ENCODE data around the gene CABLES1. TPM values are rescaled to one million over a fixed set of nuclear protein-coding genes. Genes with fewer than 3 reads are reported as not detected.

The CABLES1 gene
- total and polyA plus RNA-seq, 2 of the 4 experiments (the other 2 are of a cell fraction) = 4.7 to 5.7 TPM

GRCh38 chr18:23169673-23170044, 34.4 kb downstream of the CABLES1 start:
- Histone ChIP-seq H3K23ac (ENCODE audit: low read depth, low read length) (no peak overlapping the region), H2AFZ (replicated peaks; ENCODE audit: low read length, poor library complexity) (peak overlapping the region; percentile 27), H3K56ac (ENCODE audit: extremely low read depth, insufficient read depth, low read length) (no peak overlapping the region), H4K91ac (ENCODE audit: insufficient read depth, low read depth, low read length) (no peak overlapping the region), H3K27me3 (ENCODE audit: control insufficient read depth, insufficient read depth, low read length) (no peaks in the 10 kb centered on the region), H3K79me1 (ENCODE audit: low read depth in 1 of 2, low read length in 2 of 2) (peaks cover 38 to 85% of the 10 kb centered on the region in 2 experiments), H3K4ac (ENCODE audit: low read depth, low read length) (no peak overlapping the region), H3K9me1 (ENCODE audit: insufficient read depth, low read length) (peaks cover 22% of the 10 kb centered on the region), H3K27ac (ENCODE audit: insufficient read depth, low read length) (no peak overlapping the region), H2BK20ac (ENCODE audit: low read depth, low read length) (no peak overlapping the region), H3K4me3 (ENCODE audit: insufficient read depth, low read depth, low read length) (no peak overlapping the region), H3K9me3 (ENCODE audit: control insufficient read depth, insufficient read depth, low read length) (no peaks in the 10 kb centered on the region), H2BK120ac (ENCODE audit: low read depth, low read length) (no peak overlapping the region), H3K4me2 (ENCODE audit: low read depth, low read length) (no peak overlapping the region), H2BK15ac (ENCODE audit: low read depth, low read length) (no peak overlapping the region), H3K9ac (ENCODE audit: low read depth, low read length) (no peak overlapping the region), H4K8ac (ENCODE audit: low read depth in 2 of 2, low read length in 2 of 2) (no peak overlapping the region), H4K5ac (ENCODE audit: low read depth, low read length) (no peak overlapping the region), H2AK9ac (replicated peaks; ENCODE audit: low read depth, low read length, poor library complexity) (peak overlapping the region; percentile 48), H2BK5ac (ENCODE audit: low read depth, low read length, poor library complexity, severe bottlenecking) (no peak overlapping the region), H2AK5ac (ENCODE audit: low read depth, low read length) (no peak overlapping the region; the same call in 1 of the 2 replicates), H3K4me1 (ENCODE audit: control insufficient read depth, insufficient read depth, low read length) (peaks cover 8% of the 10 kb centered on the region), H3K36me3 (ENCODE audit: control insufficient read depth, insufficient read depth, low read length) (0 out of 2 replicates have a peak, but pooled peaks cover 2% of the 10 kb centered on the region), H3K14ac (replicated peaks; ENCODE audit: low read depth, low read length) (no peak overlapping the region), H4K20me1 (ENCODE audit: insufficient read depth, low read length) (peaks cover 68% of the 10 kb centered on the region), H3K18ac (ENCODE audit: low read depth, low read length) (no peak overlapping the region)
- no peak for TF ChIP-seq MAZ (IDR thresholded peaks at IDR 0.05; ENCODE audit: borderline replicate concordance, low read depth, low read length)
- 0% methylated on average over 1 of the region's 7 CpGs; no CpG with 5 or more reads in 1 of the 2 experiments for WGBS, 2 experiments (ENCODE audit: extremely low coverage in 2 of 2, insufficient read length in 1 of 2)
- dilution Hi-C loops (cut with HindIII; ENCODE audit: low sequenced_read_pairs, unreplicated experiment) (no loop called here), in situ Hi-C loops (cut with MboI; ENCODE audit: low sequenced_read_pairs) (no loop called here), intact Hi-C loops (cut with micrococcal nuclease) (no loop called here)
- POLR2A ChIA-PET (ENCODE audit: unreplicated experiment) = no interaction called here
- ATAC-seq (ENCODE audit: low read depth) = no peak
- no peak for DNase-seq
- BruUV-seq (replicated peaks) = no TSS peak
- CTCF ChIA-PET = no interaction called here
